Colonic mucosa (tissue), 4 donors: ENCODE results near the gene RHOBTB1. TPM values are rescaled to one million over a fixed set of nuclear protein-coding genes. Genes with fewer than 3 reads are reported as not detected.

Experiments
- DNase-seq: peaks from one replicate; pipeline ENCODE4 v3.0.0-alpha.2; 2020
- H3K27ac ChIP-seq: fragments of 200-600 bp; one replicate; pipeline ENCODE4 v1.8.0; 2021
- H3K27me3 ChIP-seq: fragments of 200-600 bp; one replicate; pipeline ENCODE4 v1.8.0; 2021
- H3K36me3 ChIP-seq: fragments of 200-600 bp; one replicate; pipeline ENCODE4 v1.8.0; 2021
- H3K4me1 ChIP-seq: fragments of 200-600 bp; one replicate; pipeline ENCODE4 v1.8.0; 2021; ENCODE audit warnings: mild to moderate bottlenecking
- H3K4me3 ChIP-seq: fragments of 200-600 bp; one replicate; pipeline ENCODE4 v1.8.0; 2021
- H3K9ac ChIP-seq, 2 donors: one replicate each; pipeline ENCODE4 v1.7.0; 2013; ENCODE audit warnings: control low read depth in 2 of 2, low read depth in 2 of 2, low read length in 2 of 2
- H3K9me3 ChIP-seq: fragments of 200-600 bp; one replicate; pipeline ENCODE4 v1.8.0; 2021
- intact Hi-C: fragments of 100-400 bp; cut with DNase I; formaldehyde crosslinking; loops from one replicate; pipeline ENCODE4 v1.14.1; 2022
- total RNA-seq, 2 donors: library from RNA; stranded (reverse); fragmentation: NEBNext Ultra II Directional in 1 of 2; extraction: Animal tissue kit (Norgen Biotek cat#: 25700) in 1 of 2; gene quantifications; one replicate each; pipeline ENCODE4 v1.2.1, GENCODE V29; 2021
- TF ChIP-seq, protein P1 (sequence below): fragments of 200-600 bp; IDR thresholded peaks from one replicate; pipeline ENCODE4 v1.8.0; 2022; ENCODE audit warnings: antibody characterized with exemption, mild to moderate bottlenecking
- donor health status: healthy.
- donor health status: DM: no; HTN: no; CAD: no.
- donor health status: DM: no; HTN: no; CAD: no.

RHOBTB1 gene
- total RNA-seq, 2 donors from 2014 or later = 2.5 to 4.9 TPM

DNA sequence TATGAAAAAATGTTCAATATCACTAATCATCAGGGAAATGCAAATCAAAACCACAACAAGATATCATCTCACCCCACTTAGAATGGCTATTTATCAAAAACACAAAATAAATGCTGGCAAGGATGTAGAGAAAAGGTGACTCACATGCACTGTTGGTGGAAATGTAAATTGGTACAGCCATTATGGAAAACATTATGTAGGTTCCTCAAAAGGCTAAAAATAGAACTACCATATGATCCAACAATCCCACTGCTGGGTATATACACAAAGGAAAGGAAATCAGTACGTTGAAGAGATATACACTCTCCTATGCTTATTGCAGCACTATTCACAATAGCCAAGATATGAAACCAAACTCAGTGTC, 115.5 kb downstream of the RHOBTB1 start:
- Histone ChIP-seq H3K4me3 (no peak overlapping the region), H3K27me3 (no peaks in the 10 kb centered on the region), H3K27ac (no peak overlapping the region), H3K36me3 (no peaks in the 10 kb centered on the region), H3K9me3 (no peaks in the 10 kb centered on the region), H3K4me1 (no peaks in the 10 kb centered on the region), H3K9ac (no peak overlapping the region)
- TF ChIP-seq, protein P1, sequence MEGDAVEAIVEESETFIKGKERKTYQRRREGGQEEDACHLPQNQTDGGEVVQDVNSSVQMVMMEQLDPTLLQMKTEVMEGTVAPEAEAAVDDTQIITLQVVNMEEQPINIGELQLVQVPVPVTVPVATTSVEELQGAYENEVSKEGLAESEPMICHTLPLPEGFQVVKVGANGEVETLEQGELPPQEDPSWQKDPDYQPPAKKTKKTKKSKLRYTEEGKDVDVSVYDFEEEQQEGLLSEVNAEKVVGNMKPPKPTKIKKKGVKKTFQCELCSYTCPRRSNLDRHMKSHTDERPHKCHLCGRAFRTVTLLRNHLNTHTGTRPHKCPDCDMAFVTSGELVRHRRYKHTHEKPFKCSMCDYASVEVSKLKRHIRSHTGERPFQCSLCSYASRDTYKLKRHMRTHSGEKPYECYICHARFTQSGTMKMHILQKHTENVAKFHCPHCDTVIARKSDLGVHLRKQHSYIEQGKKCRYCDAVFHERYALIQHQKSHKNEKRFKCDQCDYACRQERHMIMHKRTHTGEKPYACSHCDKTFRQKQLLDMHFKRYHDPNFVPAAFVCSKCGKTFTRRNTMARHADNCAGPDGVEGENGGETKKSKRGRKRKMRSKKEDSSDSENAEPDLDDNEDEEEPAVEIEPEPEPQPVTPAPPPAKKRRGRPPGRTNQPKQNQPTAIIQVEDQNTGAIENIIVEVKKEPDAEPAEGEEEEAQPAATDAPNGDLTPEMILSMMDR = no peak
- intact Hi-C loops = no loop called here
- no peak for DNase-seq

DNA sequence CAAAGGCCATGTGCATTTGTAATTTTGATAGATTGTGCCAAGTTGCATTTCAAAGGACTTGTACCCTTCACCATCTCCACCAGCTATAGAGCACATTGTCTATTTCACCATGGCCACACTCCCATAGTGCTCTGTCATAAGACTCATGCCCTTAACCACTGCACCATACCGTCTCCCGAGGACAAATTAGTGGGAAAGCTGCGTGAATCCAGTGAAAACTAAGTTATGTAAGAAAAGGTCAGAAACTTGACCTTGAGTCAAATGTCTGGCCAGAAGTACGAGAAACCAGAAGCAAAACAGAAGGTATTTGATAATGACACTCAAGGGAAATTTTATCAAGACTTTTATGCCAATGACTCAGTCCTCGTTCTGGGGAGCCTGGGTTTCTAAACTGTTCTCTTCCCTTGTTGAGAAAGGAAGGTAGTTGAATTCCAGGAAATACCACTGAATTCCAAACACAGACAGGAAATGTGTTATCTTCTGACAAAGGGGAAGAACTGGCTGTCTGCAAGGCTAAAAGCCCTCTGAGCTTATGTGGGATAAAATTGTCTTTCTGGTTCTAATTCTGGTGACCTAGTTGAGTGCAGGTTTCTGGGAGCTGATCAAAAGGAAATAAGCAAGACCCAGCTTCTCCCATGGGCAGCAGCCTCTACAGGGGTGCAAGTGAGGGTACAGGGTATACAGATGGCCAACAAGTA, 116.0 kb downstream of the RHOBTB1 start:
- TF ChIP-seq, protein P1 = no peak
- Histone ChIP-seq H3K27me3 (no peaks in the 10 kb centered on the region), H3K36me3 (no peaks in the 10 kb centered on the region), H3K9me3 (no peaks in the 10 kb centered on the region), H3K9ac (no peak overlapping the region), H3K4me3 (no peak overlapping the region), H3K27ac (no peak overlapping the region), H3K4me1 (no peaks in the 10 kb centered on the region)
- intact Hi-C loops = no loop called here
- no peak for DNase-seq

DNA sequence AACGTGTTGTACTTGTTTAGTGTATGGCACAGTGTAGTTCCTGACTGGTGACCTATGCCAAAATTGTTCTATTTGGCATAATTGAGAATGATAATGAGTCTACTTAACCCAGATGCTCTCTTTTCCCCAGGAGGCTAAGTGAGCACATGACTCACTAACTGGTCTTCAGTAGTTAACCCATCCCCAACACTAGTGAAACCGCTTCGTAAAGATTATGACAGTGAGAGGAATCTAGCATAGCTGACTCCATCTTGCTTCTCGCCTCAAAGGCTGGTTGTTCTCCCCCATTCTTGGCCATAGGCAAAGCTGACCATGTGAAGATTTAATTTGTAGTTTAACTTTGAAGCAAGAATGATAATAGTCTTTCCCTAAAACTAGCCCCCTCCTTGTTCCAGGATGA, 118.5 kb downstream of the RHOBTB1 start:
- Histone ChIP-seq H3K27ac (no peak overlapping the region), H3K4me1 (no peaks in the 10 kb centered on the region), H3K9me3 (no peaks in the 10 kb centered on the region), H3K36me3 (no peaks in the 10 kb centered on the region), H3K27me3 (no peaks in the 10 kb centered on the region), H3K9ac (no peak overlapping the region), H3K4me3 (no peak overlapping the region)
- intact Hi-C loops = no loop called here
- TF ChIP-seq, protein P1 = no peak
- no peak for DNase-seq

DNA sequence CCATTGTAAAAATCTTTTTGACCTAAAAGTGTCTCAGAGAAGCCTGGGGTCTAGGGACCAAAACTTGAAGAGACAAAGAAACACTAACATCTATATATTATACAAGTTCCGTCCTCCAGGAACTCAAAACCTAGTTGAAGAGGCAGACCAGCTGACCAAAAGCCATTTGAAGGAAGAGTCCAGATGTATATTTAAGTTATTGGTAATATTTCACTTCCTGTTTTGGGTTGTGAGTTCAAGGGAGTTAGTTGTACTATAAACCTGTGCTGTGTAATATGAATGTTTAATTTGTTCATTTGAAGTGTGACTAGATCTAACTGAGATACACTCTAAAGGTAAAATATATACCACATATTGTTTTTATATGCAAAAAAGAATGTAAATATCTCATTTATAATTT, 120.7 kb downstream of the RHOBTB1 start:
- TF ChIP-seq, protein P1 = no peak
- DNase-seq = no peak
- H3K36me3 ChIP-seq = no peaks in the 10 kb centered on the region
- no peak overlapping the region for H3K9ac ChIP-seq
- intact Hi-C loops = loop anchor here (5.0 kb wide), 1 partner anchor 139 kb away; no protein-coding TSS in a partner anchor
- H3K9me3 ChIP-seq = no peaks in the 10 kb centered on the region
- no peak overlapping the region for H3K27ac ChIP-seq
- no peaks in the 10 kb centered on the region for H3K27me3 ChIP-seq
- H3K4me3 ChIP-seq = no peak overlapping the region
- H3K4me1 ChIP-seq = no peaks in the 10 kb centered on the region

DNA sequence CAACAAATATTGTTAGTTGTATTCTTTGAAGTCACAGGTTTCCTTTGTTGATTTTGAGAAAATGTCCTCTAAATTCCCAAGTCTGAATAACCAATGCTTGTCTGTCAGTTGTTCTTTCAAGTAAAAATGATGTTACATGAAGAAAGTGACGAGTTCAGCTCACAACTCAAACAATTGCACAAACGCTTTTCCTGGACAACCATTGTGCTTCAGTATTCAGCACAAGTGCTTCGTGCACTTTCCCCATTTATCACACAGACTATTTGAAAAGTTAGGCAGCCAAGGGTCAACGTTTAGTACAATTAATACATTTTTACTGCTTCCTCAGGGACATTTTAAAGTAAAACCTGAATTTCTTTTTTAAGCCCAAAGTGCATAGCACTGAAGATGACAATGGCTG, 121.2 kb downstream of the RHOBTB1 start:
- intact Hi-C loops = loop anchor here (5.0 kb wide), 1 partner anchor 139 kb away; no protein-coding TSS in a partner anchor
- TF ChIP-seq, protein P1 = no peak

More for the DNA sequence above, 121.2 kb downstream of the RHOBTB1 start:
- Histone ChIP-seq H3K9ac (no peak overlapping the region), H3K27me3 (no peaks in the 10 kb centered on the region), H3K4me3 (no peak overlapping the region), H3K4me1 (no peaks in the 10 kb centered on the region), H3K27ac (no peak overlapping the region), H3K9me3 (no peaks in the 10 kb centered on the region), H3K36me3 (no peaks in the 10 kb centered on the region)
- no peak for DNase-seq
